CD14-positive monocyte (primary cell): Measurements from ENCODE around the gene CA11. TPM values are rescaled to one million over a fixed set of nuclear protein-coding genes. Genes with fewer than 3 reads are reported as not detected.

ENCODE experiments used
- DNase-seq, 3 donors: peaks; one replicate each; pipeline ENCODE4 v3.0.0-alpha.2; 2011 to 2022
- H2AFZ ChIP-seq: 2 replicates; pipeline ENCODE4 v1.6.0; 2012; ENCODE audit warnings: mild to moderate bottlenecking, low read depth, low read length, inconsistent platforms; ENCODE audit not compliant: insufficient read depth, poor library complexity, severe bottlenecking
- H3K27ac ChIP-seq, 2 donors: 1 replicate in 1 of 2; 2 replicates in 1 of 2; pipeline ENCODE4 v1.5.1; 2012 to 2013; ENCODE audit warnings: low read length in 2 of 2, control low read depth in 1 of 2, inconsistent platforms in 1 of 2, low read depth in 1 of 2, mild to moderate bottlenecking in 1 of 2
- H3K27me3 ChIP-seq, 2 donors: one replicate each; pipeline versions ENCODE4 v1.6.0 to v1.6.1; 2011 to 2013; ENCODE audit warnings: low read length in 2 of 2; ENCODE audit not compliant: control insufficient read depth in 2 of 2, insufficient read depth in 2 of 2
- H3K36me3 ChIP-seq, 2 donors: replicated peaks in 1 of 2; 1 replicate in 1 of 2; 2 replicates in 1 of 2; pipeline versions ENCODE4 v1.5.1 to v1.6.1; 2012 to 2013; ENCODE audit warnings: low read length in 2 of 2, control low read depth in 1 of 2, inconsistent platforms in 1 of 2, mild to moderate bottlenecking in 1 of 2; ENCODE audit not compliant: insufficient read depth in 2 of 2, control insufficient read depth in 1 of 2
- H3K4me1 ChIP-seq, 2 donors: 1 replicate in 1 of 2; 2 replicates in 1 of 2; pipeline versions ENCODE4 v1.5.1 to v1.6.1; 2012 to 2013; ENCODE audit warnings: low read length in 2 of 2, control low read depth in 1 of 2, inconsistent platforms in 1 of 2, mild to moderate bottlenecking in 1 of 2, moderate library complexity in 1 of 2; ENCODE audit not compliant: insufficient read depth in 2 of 2, control insufficient read depth in 1 of 2
- H3K4me2 ChIP-seq: replicated peaks from 2 replicates; pipeline ENCODE3; 2012; ENCODE audit warnings: low read length, moderate library complexity, mild to moderate bottlenecking; ENCODE audit not compliant: poor library complexity, severe bottlenecking; ENCODE audit errors: extremely low read depth
- H3K4me3 ChIP-seq, 3 experiments: fragments of 200-600 bp in 1 of 3; sonication (generic) in 1 of 3; replicated peaks in 1 of 3; 1 replicate in 2 of 3; 2 replicates in 1 of 3; pipeline ENCODE4 v1.5.1; 2011 to 2013; ENCODE audit warnings: low read length in 3 of 3, mild to moderate bottlenecking in 3 of 3, control low read depth in 2 of 3, low read depth in 2 of 3, inconsistent platforms in 1 of 3, moderate library complexity in 1 of 3
- H3K79me2 ChIP-seq: 2 replicates; pipeline ENCODE4 v1.6.0; 2012; ENCODE audit warnings: mild to moderate bottlenecking, control low read depth, inconsistent platforms, low read length, moderate library complexity; ENCODE audit not compliant: insufficient read depth
- H3K9ac ChIP-seq: 2 replicates; pipeline ENCODE4 v1.6.0; 2017; ENCODE audit warnings: low read length, mild to moderate bottlenecking; ENCODE audit not compliant: insufficient read depth, poor library complexity, severe bottlenecking
- H3K9me3 ChIP-seq, 2 donors: replicated peaks in 1 of 2; 1 replicate in 1 of 2; 2 replicates in 1 of 2; pipeline versions ENCODE4 v1.5.1 to v1.6.1; 2012 to 2013; ENCODE audit warnings: low read length in 2 of 2, control low read depth in 1 of 2; ENCODE audit not compliant: control insufficient read depth in 1 of 2, insufficient read depth in 1 of 2
- H4K20me1 ChIP-seq: 2 replicates; pipeline ENCODE4 v1.6.0; 2012; ENCODE audit warnings: mild to moderate bottlenecking, low read length, control low read depth, moderate library complexity; ENCODE audit not compliant: insufficient read depth
- H3K27ac Mint-ChIP-seq, 7 donors: one replicate each; pipeline ENCODE4 v1.8.0; 2020; ENCODE audit warnings: mild to moderate bottlenecking in 7 of 7, mixed read lengths in 7 of 7, moderate library complexity in 6 of 7, inconsistent platforms in 2 of 7
- H3K27me3 Mint-ChIP-seq, 3 donors: one replicate each; pipeline ENCODE4 v1.8.0; 2021 to 2022; ENCODE audit warnings: low read depth in 3 of 3, mild to moderate bottlenecking in 3 of 3, mixed read lengths in 3 of 3, moderate library complexity in 3 of 3, inconsistent platforms in 1 of 3
- H3K36me3 Mint-ChIP-seq, 2 donors: one replicate each; pipeline ENCODE4 v1.8.0; 2020; ENCODE audit warnings: mixed read lengths in 2 of 2, inconsistent platforms in 1 of 2, mild to moderate bottlenecking in 1 of 2
- H3K4me1 Mint-ChIP-seq: one replicate; pipeline ENCODE4 v1.8.0; 2020; ENCODE audit warnings: mild to moderate bottlenecking, mixed read lengths
- H3K4me3 Mint-ChIP-seq, 2 donors: one replicate each; pipeline ENCODE4 v1.8.0; 2020; ENCODE audit warnings: mild to moderate bottlenecking in 2 of 2, mixed read lengths in 2 of 2, moderate library complexity in 1 of 2
- H3K9me3 Mint-ChIP-seq, 7 donors: one replicate each; pipeline ENCODE4 v1.8.0; 2020 to 2022; ENCODE audit warnings: mixed read lengths in 7 of 7, mild to moderate bottlenecking in 6 of 7, moderate library complexity in 6 of 7, inconsistent platforms in 2 of 7
- WGBS: methylation state at CpG from one replicate; pipeline ENCODE4 v1.1.5; 2013; ENCODE audit warnings: missing lambda C conversion rate; ENCODE audit not compliant: insufficient coverage; 5-methylcytosine and 5-hydroxymethylcytosine counted together
- intact Hi-C, 2 donors: fragments of 100-400 bp; cut with micrococcal nuclease; formaldehyde crosslinking; loops; one replicate each; pipeline versions ENCODE4 v1.15.0 to v1.15.1; 2023
- polyA plus RNA-seq, 3 donors: library from polyadenylated mRNA; depleted of rRNA in 1 of 3; unstranded in 2 of 3; stranded (reverse) in 1 of 3; fragments of 300-500 nt in 2 of 3; fragments of >200 nt in 1 of 3; fragmentation: Illumina TruSeq in 2 of 3; gene quantifications; 1 replicate in 2 of 3; 2 replicates in 1 of 3; pipeline ENCODE4 v1.2.3, GENCODE V29; 2012 to 2021
- TF ChIP-seq, protein P1 (sequence below): fragments of 200-600 bp; IDR thresholded peaks from one replicate; pipeline ENCODE4 v1.8.0; 2022; ENCODE audit warnings: antibody characterized with exemption, mild to moderate bottlenecking

The CA11 gene
- polyA plus RNA-seq, 3 donors, result 1.1 to 4.9 (median 1.8) TPM

GRCh38 chr19:48596237-48596636, 49.8 kb downstream of the CA11 start:
- no peaks in the 10 kb centered on the region for H3K79me2 ChIP-seq
- no peak overlapping the region for H3K9ac ChIP-seq
- intact Hi-C loops, result no loop called here
- TF ChIP-seq, protein P1, sequence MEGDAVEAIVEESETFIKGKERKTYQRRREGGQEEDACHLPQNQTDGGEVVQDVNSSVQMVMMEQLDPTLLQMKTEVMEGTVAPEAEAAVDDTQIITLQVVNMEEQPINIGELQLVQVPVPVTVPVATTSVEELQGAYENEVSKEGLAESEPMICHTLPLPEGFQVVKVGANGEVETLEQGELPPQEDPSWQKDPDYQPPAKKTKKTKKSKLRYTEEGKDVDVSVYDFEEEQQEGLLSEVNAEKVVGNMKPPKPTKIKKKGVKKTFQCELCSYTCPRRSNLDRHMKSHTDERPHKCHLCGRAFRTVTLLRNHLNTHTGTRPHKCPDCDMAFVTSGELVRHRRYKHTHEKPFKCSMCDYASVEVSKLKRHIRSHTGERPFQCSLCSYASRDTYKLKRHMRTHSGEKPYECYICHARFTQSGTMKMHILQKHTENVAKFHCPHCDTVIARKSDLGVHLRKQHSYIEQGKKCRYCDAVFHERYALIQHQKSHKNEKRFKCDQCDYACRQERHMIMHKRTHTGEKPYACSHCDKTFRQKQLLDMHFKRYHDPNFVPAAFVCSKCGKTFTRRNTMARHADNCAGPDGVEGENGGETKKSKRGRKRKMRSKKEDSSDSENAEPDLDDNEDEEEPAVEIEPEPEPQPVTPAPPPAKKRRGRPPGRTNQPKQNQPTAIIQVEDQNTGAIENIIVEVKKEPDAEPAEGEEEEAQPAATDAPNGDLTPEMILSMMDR, result no peak
- Mint-ChIP-seq H3K27ac (no peak overlapping the region), H3K4me1 (no peaks in the 10 kb centered on the region), H3K9me3 (peaks cover 0 to 2% (median 0%) of the 10 kb centered on the region in 7 donors), H3K36me3 (no peaks in the 10 kb centered on the region), H3K27me3 (peaks cover 6 to 8% (median 8%) of the 10 kb centered on the region in 3 donors), H3K4me3 (no peak overlapping the region)
- no peaks in the 10 kb centered on the region for H3K36me3 ChIP-seq
- no peak overlapping the region for H3K4me2 ChIP-seq
- H4K20me1 ChIP-seq, result no peaks in the 10 kb centered on the region
- H3K4me1 ChIP-seq, result no peaks in the 10 kb centered on the region
- H3K9me3 ChIP-seq, result no peaks in the 10 kb centered on the region
- H3K27ac ChIP-seq, result no peak overlapping the region
- no peak for DNase-seq
- H3K27me3 ChIP-seq, result no peaks in the 10 kb centered on the region
- H2AFZ ChIP-seq, result no peak overlapping the region
- H3K4me3 ChIP-seq, result no peak overlapping the region
- WGBS, result 90% methylated on average over 2 of the region's 4 CpGs

DNA sequence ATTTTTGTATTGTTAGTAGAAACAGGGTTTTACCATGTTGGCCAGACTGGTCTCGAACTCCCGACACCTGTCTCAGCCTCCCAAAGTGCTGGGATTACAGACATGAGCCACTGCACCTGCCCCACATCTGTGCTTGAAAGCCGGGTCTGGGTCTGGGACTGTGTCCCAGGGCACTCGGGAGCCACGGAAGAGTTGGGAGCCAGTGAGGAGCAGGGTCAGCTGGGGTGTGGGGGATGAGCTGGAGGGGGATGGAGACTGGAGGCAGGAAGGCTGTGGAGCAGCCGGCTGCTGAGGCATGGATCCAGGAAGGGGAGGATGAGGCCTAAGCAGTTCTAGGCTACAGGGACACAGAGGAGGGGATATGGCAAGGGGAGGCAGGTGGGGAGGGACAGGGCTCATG, 50.2 kb downstream of the CA11 start:
- Mint-ChIP-seq H3K36me3 (no peaks in the 10 kb centered on the region), H3K9me3 (peaks cover 0 to 2% (median 0%) of the 10 kb centered on the region in 7 donors), H3K4me1 (no peaks in the 10 kb centered on the region), H3K27ac (no peak overlapping the region), H3K27me3 (peaks cover 6 to 9% (median 8%) of the 10 kb centered on the region in 3 donors), H3K4me3 (no peak overlapping the region)
- no peaks in the 10 kb centered on the region for H3K36me3 ChIP-seq
- no peaks in the 10 kb centered on the region for H3K4me1 ChIP-seq
- WGBS, result 96% methylated on average over 6 of the region's 6 CpGs
- H3K9me3 ChIP-seq, result no peaks in the 10 kb centered on the region
- intact Hi-C loops, result no loop called here
- no peaks in the 10 kb centered on the region for H3K27me3 ChIP-seq
- no peak overlapping the region for H3K4me3 ChIP-seq
- no peak for DNase-seq
- no peaks in the 10 kb centered on the region for H4K20me1 ChIP-seq
- no peak overlapping the region for H3K27ac ChIP-seq
- TF ChIP-seq, protein P1, result no peak
- no peak overlapping the region for H2AFZ ChIP-seq
- no peak overlapping the region for H3K4me2 ChIP-seq
- no peak overlapping the region for H3K9ac ChIP-seq
- H3K79me2 ChIP-seq, result no peaks in the 10 kb centered on the region
